ENCODE data around the gene SPR. TPM values are rescaled to one million over a fixed set of nuclear protein-coding genes. Genes with fewer than 3 reads are reported as not detected.

The SPR gene
- total RNA-seq, 1 experiment from 2014 or later, result 65.8 TPM

Other genes starting within 250 kb of the SPR start
- 19.1 and 39.5 TPM in 2 replicates for gene EXOC6B, start 61.4 kb upstream of the SPR start, total RNA-seq (2014; rRNA removed; shearing (Covaris generic))
- gene EMX1, start 30.1 kb downstream of the SPR start, total RNA-seq (2014; rRNA removed; shearing (Covaris generic)), result not detected in 2 replicates
- gene SFXN5, start 184.3 kb downstream of the SPR start, total RNA-seq (2014; rRNA removed; shearing (Covaris generic)), result 11.4 and 24.6 TPM in 2 replicates
- gene RAB11FIP5, start 225.5 kb downstream of the SPR start, total RNA-seq (2014; rRNA removed; shearing (Covaris generic)), result 18.1 and 19.0 TPM in 2 replicates

All from G401 (cell line).